ENCODE results near the gene SLC44A5.
A peak's percentile ranks its signal among the peaks of the same experiment; 100 is the strongest.

SLC44A5 gene

GRCh38 chr1:75293270-75293669, 317.6 kb downstream of the SLC44A5 start:
- TF ChIP-seq, protein P1, sequence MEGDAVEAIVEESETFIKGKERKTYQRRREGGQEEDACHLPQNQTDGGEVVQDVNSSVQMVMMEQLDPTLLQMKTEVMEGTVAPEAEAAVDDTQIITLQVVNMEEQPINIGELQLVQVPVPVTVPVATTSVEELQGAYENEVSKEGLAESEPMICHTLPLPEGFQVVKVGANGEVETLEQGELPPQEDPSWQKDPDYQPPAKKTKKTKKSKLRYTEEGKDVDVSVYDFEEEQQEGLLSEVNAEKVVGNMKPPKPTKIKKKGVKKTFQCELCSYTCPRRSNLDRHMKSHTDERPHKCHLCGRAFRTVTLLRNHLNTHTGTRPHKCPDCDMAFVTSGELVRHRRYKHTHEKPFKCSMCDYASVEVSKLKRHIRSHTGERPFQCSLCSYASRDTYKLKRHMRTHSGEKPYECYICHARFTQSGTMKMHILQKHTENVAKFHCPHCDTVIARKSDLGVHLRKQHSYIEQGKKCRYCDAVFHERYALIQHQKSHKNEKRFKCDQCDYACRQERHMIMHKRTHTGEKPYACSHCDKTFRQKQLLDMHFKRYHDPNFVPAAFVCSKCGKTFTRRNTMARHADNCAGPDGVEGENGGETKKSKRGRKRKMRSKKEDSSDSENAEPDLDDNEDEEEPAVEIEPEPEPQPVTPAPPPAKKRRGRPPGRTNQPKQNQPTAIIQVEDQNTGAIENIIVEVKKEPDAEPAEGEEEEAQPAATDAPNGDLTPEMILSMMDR (IDR thresholded peaks at IDR 0.05), result no peak

DNA sequence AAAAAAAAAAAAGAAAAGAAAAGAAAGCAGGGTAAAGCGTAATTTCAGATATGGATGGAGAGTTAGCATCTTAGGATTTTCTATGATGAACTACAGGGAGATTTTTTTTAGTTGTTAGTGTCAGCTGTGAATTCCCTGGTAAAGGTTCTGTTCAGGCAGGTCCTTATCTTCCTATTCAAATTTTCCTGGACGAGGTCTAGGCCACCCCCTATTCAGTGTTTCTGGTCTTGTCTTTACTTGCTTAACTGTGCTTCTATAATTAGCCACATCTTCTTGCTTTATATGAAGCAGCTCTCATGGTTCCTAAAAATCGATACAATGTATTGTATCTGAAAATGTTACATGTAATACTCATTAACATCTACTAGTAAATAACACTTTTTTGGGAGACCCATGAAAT, 318.9 kb downstream of the SLC44A5 start:
- TF ChIP-seq, protein P1 (IDR thresholded peaks at IDR 0.05), result no peak

- TF ChIP-seq, protein P1 (IDR thresholded peaks at IDR 0.05), result no peak
Observed at GRCh38 chr1:75276385-75276784, 334.5 kb downstream of the SLC44A5 start.

DNA sequence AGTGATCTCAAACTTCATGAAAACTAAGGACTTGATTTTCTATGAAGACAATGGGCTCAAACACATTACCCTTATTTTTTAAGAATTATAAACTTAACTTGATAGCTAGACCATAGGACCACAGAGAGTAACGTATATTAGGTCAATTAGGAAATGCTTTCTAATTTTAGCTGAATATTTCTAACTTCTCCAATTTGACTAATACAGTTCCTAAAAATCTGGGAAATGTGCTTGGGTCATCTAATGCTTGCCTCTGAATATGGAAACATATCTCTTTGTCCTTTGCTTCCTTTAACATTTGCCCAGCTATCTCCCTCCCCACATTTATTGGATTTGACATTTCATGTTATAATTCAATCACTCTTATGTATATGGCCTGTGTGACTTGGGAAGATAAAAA, 335.3 kb downstream of the SLC44A5 start:
- TF ChIP-seq, protein P1 (IDR thresholded peaks at IDR 0.05), result no peak

DNA sequence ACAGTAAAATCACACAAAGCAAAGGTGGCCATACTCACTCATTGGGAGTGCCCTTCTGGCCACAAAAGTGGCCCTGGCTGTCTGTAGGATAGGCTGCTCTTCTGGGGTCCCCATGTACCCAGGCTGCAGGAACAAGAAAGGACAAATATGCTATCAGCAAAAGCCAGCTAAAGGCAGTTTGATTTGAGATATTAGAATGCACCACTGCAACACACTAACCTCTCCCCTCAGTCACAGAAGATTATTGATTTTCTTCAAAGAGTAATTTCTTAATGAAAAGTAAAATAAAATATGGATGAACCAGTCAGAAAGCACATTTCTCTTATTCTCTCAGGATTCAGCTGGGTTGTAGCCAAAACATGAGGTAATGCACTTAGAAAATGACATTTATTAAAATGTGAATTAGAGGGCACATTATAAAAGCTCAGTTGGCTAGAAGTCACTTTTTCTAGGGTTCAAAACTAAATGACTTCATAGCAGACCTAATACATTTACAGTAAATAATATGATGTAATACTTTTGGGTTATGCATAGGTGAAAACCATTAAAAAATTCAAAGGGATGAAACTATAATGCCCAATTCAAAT, 335.9 kb downstream of the SLC44A5 start:
- TF ChIP-seq, protein P1 (IDR thresholded peaks at IDR 0.05), result no peak

GRCh38 chr1:75273110-75273509, 337.8 kb downstream of the SLC44A5 start:
- TF ChIP-seq, protein P1 (IDR thresholded peaks at IDR 0.05), result no peak

DNA sequence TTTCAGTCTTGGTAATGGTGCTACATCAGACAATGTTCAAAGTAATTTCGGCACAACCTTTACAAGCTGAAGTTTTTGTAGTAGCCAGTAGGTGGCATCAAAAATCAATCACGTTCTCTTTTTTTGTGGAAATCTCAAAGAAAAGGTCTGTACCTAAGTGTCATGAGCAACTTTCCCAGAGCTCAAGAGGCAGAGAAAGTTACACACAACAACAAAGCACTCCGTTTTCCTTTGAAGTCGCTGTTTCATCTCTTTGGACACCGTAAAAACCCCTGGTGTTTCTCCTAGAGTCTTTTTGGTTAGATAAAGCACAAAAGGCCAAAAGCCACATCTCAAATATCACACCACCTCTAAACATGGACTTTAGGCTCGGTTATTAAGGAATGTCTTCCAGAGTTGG, 345.1 kb downstream of the SLC44A5 start:
- TF ChIP-seq, protein P1 (IDR thresholded peaks at IDR 0.05), result peak; percentile 65

DNA sequence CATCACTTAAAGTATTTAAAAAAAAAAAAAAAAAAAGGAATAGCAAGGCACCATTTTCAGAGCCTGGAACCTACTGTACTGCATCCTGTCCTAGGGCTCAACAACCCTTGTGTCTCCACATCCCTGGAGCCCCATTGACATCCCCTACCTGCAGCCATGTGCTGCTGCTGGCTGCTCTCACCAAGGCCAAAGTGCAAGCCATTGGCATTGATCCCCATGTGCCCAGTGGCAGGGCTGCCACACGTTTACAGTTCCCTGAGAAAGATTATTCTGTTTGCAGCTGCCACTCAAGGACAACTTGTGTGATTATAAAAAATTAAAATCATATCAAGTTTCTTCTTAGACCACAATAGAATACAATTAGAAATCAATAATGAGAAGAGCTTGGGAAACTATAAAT, 346.8 kb downstream of the SLC44A5 start:
- TF ChIP-seq, protein P1 (IDR thresholded peaks at IDR 0.05), result no peak

Data from LNCAP (cell line).